IPS-18c (cell line): ENCODE results near the gene NBPF4.
A peak's percentile ranks its signal among the peaks of the same experiment; 100 is the strongest.
"Not testable (repeated sequence)": the region's sequence is repeated elsewhere in the genome, so short reads cannot be mapped to it uniquely, and the experiment has no call there.

Experiments
- H3K4me3 ChIP-seq: 2 replicates; pipeline ENCODE4 v1.7.0; 2013; ENCODE audit warnings: low read depth, mild to moderate bottlenecking, low read length, moderate library complexity; ENCODE audit not compliant: insufficient read depth
- H3K9me3 ChIP-seq: one replicate; pipeline ENCODE4 v1.6.1; 2013; ENCODE audit warnings: mild to moderate bottlenecking, low read length, moderate library complexity; ENCODE audit not compliant: control insufficient read depth, insufficient read depth

The NBPF4 gene

DNA sequence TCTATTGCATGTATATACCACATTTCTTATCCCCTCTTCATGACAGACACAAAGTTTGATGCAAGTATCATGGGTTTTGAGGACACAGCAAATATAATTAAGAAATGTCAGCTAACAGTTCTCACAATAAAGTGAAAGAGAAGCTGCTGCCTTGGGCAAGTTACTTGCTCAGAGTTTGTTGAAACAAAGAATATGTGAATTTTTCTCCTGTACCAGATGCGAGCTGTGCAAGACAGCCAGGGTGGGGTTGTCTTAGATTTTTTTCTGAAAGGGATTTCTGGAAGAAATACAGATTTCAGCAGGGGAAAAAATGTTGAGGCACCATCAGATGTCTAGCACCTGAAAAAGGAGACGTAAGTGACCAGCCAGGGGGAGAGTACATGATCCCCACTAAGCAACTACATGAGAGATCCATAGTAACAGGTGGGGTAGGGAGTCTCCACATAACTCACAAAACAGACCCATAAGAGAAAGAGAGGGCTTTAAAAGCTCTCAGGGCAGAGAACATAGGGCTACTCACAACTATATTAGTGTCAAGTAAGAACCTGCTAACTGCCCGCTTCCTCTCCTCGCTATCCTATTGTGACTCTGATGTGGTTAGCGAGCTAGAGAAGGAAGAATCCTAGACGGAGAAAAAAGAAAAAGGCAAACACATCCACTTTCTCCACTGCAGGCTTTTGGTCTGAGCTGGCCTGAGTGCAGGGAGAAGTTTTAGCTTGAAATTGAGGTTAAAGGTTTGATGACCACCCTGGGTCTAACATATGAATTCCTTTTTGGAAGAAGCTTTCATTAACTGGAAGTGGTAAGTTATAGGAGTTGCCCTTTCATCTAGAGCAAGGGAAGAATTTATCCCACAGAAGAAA, 27.6 kb downstream of the NBPF4 start:
- not testable (repeated sequence) for H3K4me3 ChIP-seq, H3K9me3 ChIP-seq

GRCh38 chr1:108214641-108215465, 29.0 kb downstream of the NBPF4 start:
- not testable (repeated sequence) for H3K9me3 ChIP-seq, H3K4me3 ChIP-seq

DNA sequence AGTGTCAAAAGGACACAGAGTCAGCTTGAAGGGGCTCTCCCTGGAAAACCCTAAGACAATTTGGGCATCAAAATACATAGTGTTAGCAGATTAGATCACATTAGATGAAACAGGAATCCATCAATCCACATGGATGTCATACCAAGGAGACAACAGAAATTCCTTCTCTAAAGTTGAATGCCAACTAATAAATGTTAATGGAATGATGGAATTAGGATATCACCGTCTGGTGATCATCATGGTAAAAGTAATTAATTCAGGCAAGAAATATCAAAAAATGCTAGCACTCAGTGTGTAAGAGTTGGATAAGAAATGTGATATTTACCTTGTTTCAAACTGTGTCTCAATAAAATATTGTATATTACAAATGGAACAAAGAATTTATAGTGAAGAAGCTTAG, 32.9 kb downstream of the NBPF4 start:
- Histone ChIP-seq H3K9me3 (no peaks in the 10 kb centered on the region), H3K4me3 (no peak overlapping the region)

DNA sequence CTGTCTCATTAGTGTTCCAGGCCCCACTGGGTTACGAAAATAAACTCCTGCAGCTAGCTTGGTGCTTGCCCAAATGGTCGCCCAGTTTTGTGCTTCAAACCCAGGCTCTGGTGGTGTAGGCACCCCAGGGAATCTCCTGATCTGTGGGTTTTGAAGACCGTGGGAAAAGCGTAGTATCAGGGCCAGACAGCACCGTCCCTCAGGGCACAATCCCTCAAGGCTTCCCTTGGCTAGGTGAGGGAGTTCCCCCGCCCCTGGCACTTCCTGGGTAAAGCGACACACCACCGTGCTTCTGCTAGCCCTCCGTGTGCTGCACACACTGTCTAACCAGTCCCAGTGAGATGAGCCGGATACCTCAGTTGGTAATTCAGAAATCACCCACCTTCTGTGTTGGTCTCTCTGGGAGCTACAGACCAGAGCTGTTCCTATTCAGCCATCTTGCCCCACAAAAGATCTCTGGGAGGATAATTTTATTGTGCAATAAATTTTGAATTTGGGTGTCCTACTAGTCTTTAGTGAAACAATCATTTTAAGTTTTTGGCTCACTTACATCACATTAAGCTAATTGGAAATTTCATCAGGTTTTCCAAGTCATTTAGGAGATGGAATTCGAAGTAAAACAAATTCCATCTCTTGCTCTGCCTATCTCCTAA, 34.3 kb downstream of the NBPF4 start:
- no peaks in the 10 kb centered on the region for H3K9me3 ChIP-seq
- no peak overlapping the region for H3K4me3 ChIP-seq

- no peaks in the 10 kb centered on the region for H3K9me3 ChIP-seq
- H3K4me3 ChIP-seq, result no peak overlapping the region
Measured at GRCh38 chr1:108208724-108209446, 35.0 kb downstream of the NBPF4 start.

GRCh38 chr1:108203582-108203981, 40.3 kb downstream of the NBPF4 start:
- H3K4me3 ChIP-seq, H3K9me3 ChIP-seq: not testable (repeated sequence)

DNA sequence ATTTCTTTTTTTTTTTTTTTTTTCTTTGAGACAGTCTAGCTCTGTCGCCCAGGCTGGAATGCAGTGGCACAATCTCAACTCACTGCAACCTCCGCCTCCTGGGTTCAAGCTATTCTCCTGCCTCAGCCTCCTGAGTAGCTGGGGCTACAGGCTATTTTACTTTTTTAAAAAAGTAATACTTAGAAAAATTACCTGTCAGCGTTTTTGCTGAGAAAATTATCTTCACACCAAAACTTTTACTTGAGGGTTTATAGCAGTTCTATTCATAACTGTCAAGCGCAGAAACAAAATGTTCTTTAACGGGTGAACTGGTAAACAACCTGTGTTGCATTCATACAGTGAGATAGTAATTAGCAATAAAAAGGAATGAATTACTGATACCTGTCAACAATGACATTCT, 42.2 kb downstream of the NBPF4 start:
- Histone ChIP-seq H3K4me3 (no peak overlapping the region), H3K9me3 (peaks cover 2% of the 10 kb centered on the region)

DNA sequence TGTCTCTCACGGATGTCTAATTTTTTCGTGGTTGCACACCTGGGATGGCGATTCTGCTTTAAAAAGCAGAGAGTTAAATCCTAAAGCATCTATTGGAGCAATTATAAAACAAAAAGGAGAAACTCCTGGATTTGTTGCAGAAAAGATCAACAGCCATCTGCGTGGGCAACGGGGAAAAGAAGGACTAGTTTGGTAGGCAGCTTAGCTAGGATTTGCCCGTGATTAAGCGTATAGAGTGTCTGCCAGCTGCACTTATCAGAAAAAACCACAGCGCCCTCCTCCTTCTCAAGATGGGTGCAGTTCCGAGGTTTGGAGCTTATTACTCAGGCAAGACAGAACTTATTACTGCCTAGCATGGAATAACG, 43.2 kb downstream of the NBPF4 start:
- Histone ChIP-seq H3K9me3 (peaks cover 2% of the 10 kb centered on the region), H3K4me3 (peak overlapping the region; percentile 87)

- H3K4me3 ChIP-seq, result peak within 1 kb of the TSS; percentile 87
- H3K9me3 ChIP-seq, result peaks cover 2% of the 10 kb centered on the region
Measured at GRCh38 chr1:108199781-108200686, 43.8 kb downstream of the NBPF4 start, which contains the start of gene SLC25A24. Gene SLC25A24 (minus strand): TSS chr1:108200343. CDS start chr1:108200138, 205 bp downstream.

GRCh38 chr1:108199201-108199691, 44.6 kb downstream of the NBPF4 start:
- Histone ChIP-seq H3K9me3 (peaks cover 2% of the 10 kb centered on the region), H3K4me3 (peak overlapping the region; percentile 87)

- Histone ChIP-seq H3K4me3 (no peak overlapping the region), H3K9me3 (peaks cover 2% of the 10 kb centered on the region)
Measured at GRCh38 chr1:108194051-108194450, 49.8 kb downstream of the NBPF4 start.

GRCh38 chr1:108193333-108193732, 50.5 kb downstream of the NBPF4 start:
- Histone ChIP-seq H3K4me3 (no peak overlapping the region), H3K9me3 (peaks cover 2% of the 10 kb centered on the region)

DNA sequence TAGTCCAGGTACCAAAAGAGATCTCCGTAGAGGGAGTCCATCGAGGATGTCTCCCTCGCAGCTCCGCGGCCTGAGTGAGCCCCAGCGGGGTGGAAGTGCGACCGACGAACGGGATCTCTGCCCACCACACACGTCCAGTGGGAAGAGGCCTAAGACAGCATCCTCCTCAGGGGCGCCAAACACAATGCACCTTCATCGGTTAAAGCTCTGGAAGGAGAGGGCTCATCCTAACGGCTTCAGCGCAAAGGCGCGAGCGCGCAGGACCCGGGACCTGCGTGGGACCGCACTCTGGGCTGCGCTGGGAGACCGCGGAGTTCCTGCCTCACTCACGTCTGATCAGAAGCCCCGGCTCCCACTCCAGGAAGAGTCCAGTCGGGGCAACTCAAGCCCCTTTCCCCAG, 51.3 kb downstream of the NBPF4 start:
- no peak overlapping the region for H3K4me3 ChIP-seq
- H3K9me3 ChIP-seq, result peaks cover 2% of the 10 kb centered on the region

DNA sequence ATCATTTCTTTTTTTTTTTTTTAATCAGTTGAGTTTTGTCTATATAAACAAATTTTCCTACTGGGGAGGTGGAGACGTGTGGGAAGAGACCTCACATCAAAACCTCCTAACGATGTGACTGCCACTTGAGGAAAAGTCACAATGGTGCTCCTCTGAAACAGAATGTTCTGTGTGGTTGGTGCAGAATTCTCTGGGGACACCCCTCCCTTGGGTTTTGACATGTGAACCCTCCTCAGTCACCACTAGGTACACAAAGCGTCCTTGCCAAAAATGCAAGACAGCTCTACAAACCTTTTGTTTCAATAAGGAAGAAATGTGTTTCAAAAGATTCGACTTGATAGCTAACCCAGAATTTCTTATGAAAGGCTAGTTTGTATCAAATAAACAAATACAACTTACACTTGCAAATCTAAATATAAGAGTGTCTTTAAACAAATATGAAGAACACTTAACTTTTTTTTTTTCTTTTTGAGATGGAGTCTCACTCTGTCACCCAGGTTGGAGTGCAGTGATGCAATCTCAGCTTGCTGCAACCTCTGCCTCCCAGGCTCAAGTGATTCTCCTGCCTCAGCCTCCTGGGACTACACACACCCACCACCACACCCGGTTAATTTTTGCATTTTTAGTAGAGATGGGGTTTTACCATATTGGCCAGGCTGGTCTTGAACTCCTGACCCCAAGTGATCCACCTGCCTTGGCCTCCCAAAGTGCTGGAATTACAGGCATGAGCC, 53.0 kb downstream of the NBPF4 start:
- H3K9me3 ChIP-seq, result peaks cover 2% of the 10 kb centered on the region
- no peak overlapping the region for H3K4me3 ChIP-seq

DNA sequence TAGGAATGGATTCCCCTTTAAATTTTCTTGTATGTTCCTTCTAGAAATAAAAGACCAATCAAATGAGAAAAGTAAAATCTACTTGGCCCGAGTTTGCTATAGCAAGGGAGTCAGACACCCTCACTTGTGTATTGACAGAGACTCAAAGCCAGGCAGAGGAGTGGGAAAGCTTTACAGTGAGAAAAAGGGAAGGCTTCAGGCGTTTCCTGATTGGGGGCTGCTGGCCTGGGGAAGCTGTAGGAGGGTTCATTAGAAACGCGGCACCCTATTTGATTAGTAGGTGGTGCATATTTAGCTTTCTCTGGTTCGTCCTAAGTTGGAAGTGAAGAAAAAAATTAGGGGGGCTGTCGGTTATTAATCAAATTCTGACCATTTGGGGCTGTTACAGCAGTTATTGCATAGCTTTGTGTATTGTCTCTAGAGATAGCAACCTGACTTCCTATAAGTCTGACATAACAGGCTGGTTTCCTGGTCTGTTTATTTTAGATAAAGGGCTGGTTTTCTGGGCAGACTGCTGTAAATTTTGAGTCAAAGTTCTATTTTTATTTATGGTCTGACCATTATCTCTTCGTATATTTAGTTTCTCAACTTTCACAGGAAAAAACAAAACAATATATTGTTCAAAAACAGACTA, 53.8 kb downstream of the NBPF4 start:
- H3K9me3 ChIP-seq, result peaks cover 2% of the 10 kb centered on the region
- no peak overlapping the region for H3K4me3 ChIP-seq
